OCI-LY7 (cell line): ENCODE results near the gene PKN2. TPM values are rescaled to one million over a fixed set of nuclear protein-coding genes. Genes with fewer than 3 reads are reported as not detected.

ENCODE experiments used
- BruUV-seq: library from RNA; stranded (reverse); fragments of 400-500 nt; replicated peaks from 2 replicates; lab custom pipeline; 2021; lab: Mats Ljungman, UMichigan
- CTCF ChIA-PET: fragments of 300-600 bp; sonication (Branson Sonifier 250); formaldehyde crosslinking; loops from one replicate; lab custom pipeline; 2022; ENCODE audit warnings: antibody characterized with exemption; ENCODE audit not compliant: unreplicated experiment; lab: Charles Lee
- POLR2A ChIA-PET: fragments of 300-600 bp; sonication (Branson Sonifier 250); formaldehyde crosslinking; loops from one replicate; lab custom pipeline; 2022; ENCODE audit warnings: antibody characterized with exemption; lab: Charles Lee
- DNase-seq: peaks from one replicate; pipeline ENCODE4 v3.0.0-alpha.2; 2015; ENCODE audit warnings: low spot score
- H2AFZ ChIP-seq: fragments of 200-600 bp; sonication (generic), shearing (Covaris generic); 2 replicates; pipeline ENCODE4 v1.6.1; 2014; ENCODE audit warnings: mild to moderate bottlenecking, antibody characterized with exemption, low read length, moderate library complexity
- H3K27ac ChIP-seq: fragments of 200-600 bp; sonication (generic); 2 replicates; pipeline ENCODE4 v1.5.1; 2014; ENCODE audit warnings: mixed run types, low read depth, mild to moderate bottlenecking, moderate library complexity, low read length, inconsistent platforms; ENCODE audit not compliant: poor library complexity, severe bottlenecking
- H3K36me3 ChIP-seq: fragments of 200-600 bp; sonication (generic); 2 replicates; pipeline ENCODE4 v1.6.1; 2014; ENCODE audit warnings: mild to moderate bottlenecking, antibody characterized with exemption, low read length, moderate library complexity, mixed read lengths; ENCODE audit not compliant: insufficient read depth
- H3K4me1 ChIP-seq: fragments of 200-600 bp; sonication (generic); 2 replicates; pipeline ENCODE4 v1.5.1; 2014; ENCODE audit warnings: mild to moderate bottlenecking, low read length; ENCODE audit not compliant: insufficient read depth, poor library complexity, severe bottlenecking
- H3K4me2 ChIP-seq: fragments of 200-600 bp; sonication (generic); 2 replicates; pipeline ENCODE4 v1.6.1; 2014; ENCODE audit warnings: mild to moderate bottlenecking, low read length
- H3K4me3 ChIP-seq: fragments of 200-600 bp; sonication (generic); 2 replicates; pipeline ENCODE4 v1.5.1; 2014; ENCODE audit warnings: mild to moderate bottlenecking, low read depth, low read length; ENCODE audit not compliant: poor library complexity, severe bottlenecking
- H3K79me2 ChIP-seq: fragments of 200-600 bp; sonication (generic); 2 replicates; pipeline ENCODE4 v1.6.1; 2016; ENCODE audit warnings: low read depth, mild to moderate bottlenecking, low read length, moderate library complexity, mixed read lengths; ENCODE audit not compliant: insufficient read depth
- H3K9me2 ChIP-seq: fragments of 200-600 bp; sonication (generic); 2 replicates; pipeline ENCODE4 v1.6.1; 2016; ENCODE audit warnings: mild to moderate bottlenecking, low read length, mixed read lengths; ENCODE audit not compliant: insufficient read depth
- H3K9me3 ChIP-seq: fragments of 200-600 bp; sonication (generic); 2 replicates; pipeline ENCODE4 v1.6.1; 2014; ENCODE audit warnings: mild to moderate bottlenecking, mixed run types, low read length, mixed read lengths
- H4K20me1 ChIP-seq: fragments of 200-600 bp; sonication (generic); 2 replicates; pipeline ENCODE4 v1.6.1; 2014; ENCODE audit warnings: mild to moderate bottlenecking, antibody characterized with exemption, low read length, moderate library complexity, mixed read lengths; ENCODE audit not compliant: insufficient read depth
- CTCF ChIP-seq: fragments of 200-600 bp; sonication (generic); conservative IDR thresholded peaks from 2 replicates; pipeline ENCODE4 v1.5.1; 2014; ENCODE audit warnings: mild to moderate bottlenecking, antibody characterized with exemption, low read length, moderate library complexity, mixed read lengths
- EZH2phosphoT487 ChIP-seq: fragments of 200-600 bp; sonication (generic); IDR thresholded peaks from 2 replicates; pipeline ENCODE4 v1.6.1; 2018; ENCODE audit warnings: low read depth, borderline replicate concordance, mild to moderate bottlenecking, mixed run types, antibody characterized with exemption, low read length, moderate library complexity, mixed read lengths
- intact Hi-C: fragments of 100-400 bp; cut with micrococcal nuclease; formaldehyde crosslinking; loops from one replicate; pipeline ENCODE4 v1.10.0; 2022; ENCODE audit not compliant: unreplicated experiment
- small RNA-seq: library from RNA; depleted of rRNA; stranded (forward); fragments of <200 nt; gene quantifications from one replicate; pipeline ENCODE3, GENCODE V24; 2014
- total RNA-seq, 2 experiments: library from RNA; depleted of rRNA in 1 of 2; stranded (reverse); fragments of >200 nt in 1 of 2; shearing (Covaris generic) in 1 of 2; gene quantifications; 2 replicates each; pipeline ENCODE4 v1.2.3, GENCODE V29; 2014 to 2022

Gene PKN2
- total RNA-seq, 2 experiments from 2014 or later, result 22.3 to 28.2 TPM

- Histone ChIP-seq H3K79me2 (peaks cover 16% of the 10 kb centered on the region), H3K4me3 (no peak overlapping the region), H3K36me3 (peaks cover 80% of the 10 kb centered on the region), H3K4me2 (no peak overlapping the region), H2AFZ (no peak overlapping the region), H3K4me1 (peaks cover 6% of the 10 kb centered on the region), H3K9me2 (no peaks in the 10 kb centered on the region), H3K27ac (no peak overlapping the region), H4K20me1 (0 out of 2 replicates have a peak, but pooled peaks cover 7% of the 10 kb centered on the region), H3K9me3 (no peaks in the 10 kb centered on the region)
- no TSS peak for BruUV-seq
- TF ChIP-seq EZH2phosphoT487, result no peak
- no peak for TF ChIP-seq CTCF
- intact Hi-C loops, result loop anchor here (10.0 kb wide), 1 partner anchor 1548 kb away; no protein-coding TSS in a partner anchor
- DNase-seq, result no peak
- ChIA-PET POLR2A (interaction anchor here (0.7 to 1.5 kb wide), 2 partner anchors 23 to 672 kb away, joined by 3 to 4 read pairs; no protein-coding TSS in a partner anchor), CTCF (no interaction called here)
Measured at GRCh38 chr1:88883156-88883555, 199.1 kb downstream of the PKN2 start.

Small RNA genes lying within 50 kb of the gene (small RNA-seq; reads per million reads assigned to genes)
- gene RNU6-125P, result not detected

Other genes with a start within 250 kb of the PKN2 start
- gene GTF2B, start 207.3 kb downstream of the PKN2 start, total RNA-seq (2014; rRNA removed; shearing (Covaris generic)), result 40.3 and 41.1 TPM in 2 replicates
- gene GTF2B, start 207.3 kb downstream of the PKN2 start, total RNA-seq (2022), result 28.9 and 30.8 TPM in 2 replicates